ENCODE results near the gene RCAN2. TPM values are rescaled to one million over a fixed set of nuclear protein-coding genes. Genes with fewer than 3 reads are reported as not detected.

RCAN2 gene
- total and polyA plus RNA-seq, 2 donors (not counting 1 experiment from before 2014, with no cell fraction given) = not detected

- no peaks in the 10 kb centered on the region for H3K36me3 ChIP-seq (replicated peaks in 1 of 2; ENCODE audit: control extremely low read depth in 1 of 2, control insufficient read depth in 1 of 2, extremely low read depth in 1 of 2, insufficient read depth in 2 of 2, low read length in 1 of 2)
- DNase-seq (no peak), ATAC-seq (ENCODE audit: low read depth) (no peak)
- no peak overlapping the region for H3K9ac ChIP-seq (ENCODE audit: low read length)
- Mint-ChIP-seq H3K27me3 (no peaks in the 10 kb centered on the region), H3K4me3 (no peak overlapping the region), H3K27ac (no peak overlapping the region), H3K9me3 (ENCODE audit: insufficient read depth) (no peaks in the 10 kb centered on the region), H3K4me1 (no peaks in the 10 kb centered on the region)
- H3K79me2 ChIP-seq (ENCODE audit: control insufficient read depth, insufficient read depth, low read length) = no peaks in the 10 kb centered on the region
- no peak overlapping the region for H3K4me3 ChIP-seq (ENCODE audit: control extremely low read depth in 1 of 5, extremely low read depth in 1 of 5, insufficient read depth in 1 of 5, low read depth in 2 of 5, low read length in 4 of 5)
- no peak overlapping the region for H3K4me2 ChIP-seq (replicated peaks; ENCODE audit: low read depth, low read length, poor library complexity, severe bottlenecking)
- CTCF ChIA-PET = no interaction called here
- TF ChIP-seq EZH2 (IDR thresholded peaks at IDR 0.05; ENCODE audit: borderline replicate concordance, insufficient read depth, low read depth, low read length, poor library complexity, severe bottlenecking) = no peak
- no peak for TF ChIP-seq CTCF (IDR thresholded peaks at IDR 0.05)
- H3K27me3 ChIP-seq (replicated peaks in 1 of 4; ENCODE audit: control extremely low read depth in 1 of 4, control insufficient read depth in 3 of 4, insufficient read depth in 4 of 4, low read length in 3 of 4) = no peaks in the 10 kb centered on the region
- POLR2A ChIA-PET = no interaction called here
- no peaks in the 10 kb centered on the region for H3K9me3 ChIP-seq (ENCODE audit: control extremely low read depth in 1 of 3, control insufficient read depth in 2 of 3, insufficient read depth in 1 of 3, low read length in 2 of 3)
- no peak overlapping the region for H2AFZ ChIP-seq (ENCODE audit: insufficient read depth, low read depth, low read length, poor library complexity, severe bottlenecking)
- H4K20me1 ChIP-seq (ENCODE audit: control insufficient read depth, insufficient read depth, low read length, poor library complexity, severe bottlenecking) = no peaks in the 10 kb centered on the region
- no peak overlapping the region for H3K27ac ChIP-seq (ENCODE audit: low read length in 2 of 2)
- WGBS (ENCODE audit: insufficient coverage) = 79% methylated on average over 2 of the region's 3 CpGs
- intact Hi-C loops (cut with micrococcal nuclease) = no loop called here
- H3K4me1 ChIP-seq (ENCODE audit: control insufficient read depth in 2 of 2, insufficient read depth in 2 of 2, low read length in 2 of 2) = no peaks in the 10 kb centered on the region
Observed at GRCh38 chr6:46267515-46267914, 223.7 kb downstream of the RCAN2 start.

- ATAC-seq (ENCODE audit: low read depth) (no peak), DNase-seq (no peak)
- no peak overlapping the region for H3K27ac Mint-ChIP-seq
- intact Hi-C loops (cut with micrococcal nuclease) = no loop called here
- Histone ChIP-seq H4K20me1 (ENCODE audit: control insufficient read depth, insufficient read depth, low read length, poor library complexity, severe bottlenecking) (no peaks in the 10 kb centered on the region), H2AFZ (ENCODE audit: insufficient read depth, low read depth, low read length, poor library complexity, severe bottlenecking) (no peak overlapping the region), H3K4me3 (ENCODE audit: control extremely low read depth in 1 of 5, extremely low read depth in 1 of 5, insufficient read depth in 1 of 5, low read depth in 2 of 5, low read length in 4 of 5) (no peak overlapping the region), H3K9me3 (ENCODE audit: control extremely low read depth in 1 of 3, control insufficient read depth in 2 of 3, insufficient read depth in 1 of 3, low read length in 2 of 3) (no peaks in the 10 kb centered on the region), H3K4me2 (replicated peaks; ENCODE audit: low read depth, low read length, poor library complexity, severe bottlenecking) (no peak overlapping the region), H3K27ac (ENCODE audit: low read length in 2 of 2) (no peak overlapping the region), H3K79me2 (ENCODE audit: control insufficient read depth, insufficient read depth, low read length) (no peaks in the 10 kb centered on the region), H3K27me3 (replicated peaks in 1 of 4; ENCODE audit: control extremely low read depth in 1 of 4, control insufficient read depth in 3 of 4, insufficient read depth in 4 of 4, low read length in 3 of 4) (peaks cover 0 to 4% (median 0%) of the 10 kb centered on the region in 4 experiments), H3K36me3 (replicated peaks in 1 of 2; ENCODE audit: control extremely low read depth in 1 of 2, control insufficient read depth in 1 of 2, extremely low read depth in 1 of 2, insufficient read depth in 2 of 2, low read length in 1 of 2) (no peaks in the 10 kb centered on the region), H3K4me1 (ENCODE audit: control insufficient read depth in 2 of 2, insufficient read depth in 2 of 2, low read length in 2 of 2) (no peaks in the 10 kb centered on the region), H3K9ac (ENCODE audit: low read length) (no peak overlapping the region)
- WGBS (ENCODE audit: insufficient coverage) = 91% methylated on average over 1 of the region's 2 CpGs
- POLR2A ChIA-PET = no interaction called here
- no peaks in the 10 kb centered on the region for H3K4me1 Mint-ChIP-seq
- TF ChIP-seq EZH2 (IDR thresholded peaks at IDR 0.05; ENCODE audit: borderline replicate concordance, insufficient read depth, low read depth, low read length, poor library complexity, severe bottlenecking) (no peak), CTCF (IDR thresholded peaks at IDR 0.05) (no peak)
- H3K4me3 Mint-ChIP-seq = no peak overlapping the region
- H3K27me3 Mint-ChIP-seq = no peaks in the 10 kb centered on the region
- no peaks in the 10 kb centered on the region for H3K9me3 Mint-ChIP-seq (ENCODE audit: insufficient read depth)
- CTCF ChIA-PET = interaction anchor here (0.8 kb wide), 2 partner anchors 8 to 145 kb away, joined by 3 to 4 read pairs; no protein-coding TSS in a partner anchor
Observed at GRCh38 chr6:46265373-46265772, 225.9 kb downstream of the RCAN2 start.

Measured in B cell (primary cell).